Measurements from ENCODE around the gene TJP2.

TJP2 gene

DNA sequence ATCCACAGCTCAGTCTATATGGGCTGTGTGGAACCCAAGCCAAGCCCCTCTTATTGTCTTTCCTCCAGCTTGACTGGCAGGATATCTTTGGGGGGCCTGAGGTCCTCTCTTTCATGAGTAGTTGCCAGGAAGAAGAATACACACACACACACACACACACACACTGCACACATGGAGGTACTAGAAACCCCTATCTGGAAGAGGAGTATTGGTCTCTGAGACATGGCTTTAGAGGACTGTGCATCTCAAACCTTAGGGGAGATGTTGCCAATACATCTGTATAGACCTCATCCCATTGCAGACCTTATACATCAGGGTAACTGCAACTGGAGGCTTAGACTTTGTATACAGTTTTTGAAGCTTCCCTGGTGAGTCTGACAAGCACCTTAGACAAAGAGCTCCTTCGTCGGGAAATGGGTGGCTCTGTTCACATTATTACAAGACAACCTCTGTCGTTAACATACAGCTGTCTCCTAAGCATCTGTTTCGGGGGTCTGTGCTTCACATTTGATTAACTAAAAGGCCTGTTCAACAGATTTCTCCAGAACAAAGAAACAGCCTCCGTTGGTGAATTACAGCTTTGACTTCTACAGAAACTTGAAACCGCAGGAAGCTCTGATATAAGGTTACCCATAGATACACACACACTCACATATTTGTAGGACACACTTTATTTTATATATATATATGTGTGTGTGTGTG lies 145.4 kb downstream of the TJP2 start:
- in situ Hi-C loops (cut with HindIII; ENCODE audit: low sequenced_read_pairs) = no loop called here

DNA sequence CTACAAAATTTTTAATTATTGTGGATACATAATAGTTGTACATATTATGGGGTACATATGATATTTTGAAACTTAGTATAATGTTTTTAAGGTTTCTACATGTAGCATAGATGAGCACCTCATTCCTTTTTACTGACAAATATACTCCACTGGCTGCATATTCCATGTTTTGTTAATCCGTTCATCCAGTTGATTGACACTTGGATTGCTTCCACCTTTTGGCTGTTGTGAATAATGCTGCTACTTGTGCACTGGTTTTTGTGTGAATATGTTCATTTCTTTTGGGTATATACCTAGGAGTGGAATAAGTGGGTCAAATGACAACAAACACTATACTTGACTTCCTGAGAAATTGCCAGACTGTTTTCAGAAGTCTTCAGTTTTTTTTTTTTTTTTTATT lies 148.2 kb downstream of the TJP2 start:
- in situ Hi-C loops (cut with HindIII; ENCODE audit: low sequenced_read_pairs) = no loop called here

DNA sequence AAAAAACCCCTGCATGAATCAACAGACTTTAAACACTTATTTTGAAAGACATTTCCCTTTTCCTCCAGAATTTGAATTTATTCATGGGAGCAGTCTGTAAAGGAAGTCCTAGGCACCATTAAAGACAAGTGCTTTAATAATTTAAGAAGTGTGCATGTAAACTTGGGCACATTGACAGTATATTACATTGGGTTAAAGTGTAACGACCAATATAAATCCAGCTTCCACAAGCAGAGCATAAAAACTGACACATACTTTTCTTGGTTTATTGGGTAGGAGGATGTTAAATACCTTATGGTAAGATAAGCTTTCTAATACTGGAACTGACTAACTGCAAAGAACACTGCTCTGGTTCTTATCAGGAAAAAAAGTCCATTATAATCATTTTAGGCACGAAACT lies 149.8 kb downstream of the TJP2 start:
- in situ Hi-C loops (cut with HindIII; ENCODE audit: low sequenced_read_pairs) = no loop called here
